Left ventricle myocardium inferior (tissue), 1 donor: ENCODE results near the gene THY1. TPM values are rescaled to one million over a fixed set of nuclear protein-coding genes. Genes with fewer than 3 reads are reported as not detected.
"Not testable (repeated sequence)": the region's sequence is repeated elsewhere in the genome, so short reads cannot be mapped to it uniquely, and the experiment has no call there.

Source experiments
- DNase-seq: peaks from one replicate; pipeline ENCODE4 v3.0.0-alpha.2; 2020
- H3K27ac ChIP-seq: fragments of 200-600 bp; replicated peaks from 2 replicates; pipeline ENCODE4 v1.8.0; 2021
- H3K27me3 ChIP-seq: fragments of 200-600 bp; 2 replicates; pipeline ENCODE4 v1.8.0; 2021; ENCODE audit warnings: low read depth
- H3K36me3 ChIP-seq: fragments of 200-600 bp; 2 replicates; pipeline ENCODE4 v1.8.0; 2021
- H3K4me1 ChIP-seq: fragments of 200-600 bp; 2 replicates; pipeline ENCODE4 v1.8.0; 2021
- H3K4me3 ChIP-seq: fragments of 200-600 bp; 2 replicates; pipeline ENCODE4 v1.8.0; 2021; ENCODE audit warnings: mild to moderate bottlenecking, moderate library complexity
- H3K9me3 ChIP-seq: fragments of 200-600 bp; replicated peaks from 2 replicates; pipeline ENCODE4 v1.8.0; 2021
- CTCF ChIP-seq: fragments of 200-600 bp; IDR thresholded peaks from 2 replicates; pipeline ENCODE4 v1.8.0; 2021; ENCODE audit warnings: antibody characterized with exemption, mild to moderate bottlenecking, borderline replicate concordance
- intact Hi-C: fragments of 100-400 bp; cut with micrococcal nuclease; formaldehyde crosslinking; loops from one replicate; pipeline ENCODE4 v1.11.0; 2022
- total RNA-seq: library from RNA; stranded (reverse); fragmentation: NEBNext Ultra II Directional; extraction: Animal tissue kit (Norgen Biotek cat#: 25700); gene quantifications from one replicate; pipeline ENCODE4 v1.2.1, GENCODE V29; 2021
- donor health status: DM: no; HTN: yes; CAD: no; lungs with severe emphysema.

Gene THY1
- total RNA-seq, 1 donor from 2014 or later, result 0.91 TPM

DNA sequence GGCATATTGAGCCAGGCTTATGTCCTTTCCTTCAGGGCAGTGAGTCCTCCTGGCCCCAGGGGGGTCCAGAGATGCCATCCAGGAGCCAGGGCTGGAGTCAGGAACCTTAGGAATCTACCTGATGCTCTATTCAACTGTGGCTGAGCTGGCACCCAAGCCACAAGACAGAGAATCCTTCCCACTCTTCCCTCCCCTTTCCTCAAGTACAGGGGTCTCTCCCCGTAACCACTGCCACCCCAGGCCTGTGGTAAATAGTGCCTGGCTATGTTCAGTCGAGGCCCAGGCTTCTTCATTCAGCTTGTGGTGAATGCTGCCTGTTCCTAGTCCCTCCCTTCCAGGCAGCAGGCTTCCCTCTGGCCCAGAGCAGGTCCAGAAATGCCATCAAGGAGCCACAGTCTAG is 45.5 kb upstream of the THY1 start:
- intact Hi-C loops, result no loop called here
- peaks cover 13% of the 10 kb centered on the region for H3K27me3 ChIP-seq
- no peak for DNase-seq
- no peak for TF ChIP-seq CTCF
- H3K9me3 ChIP-seq, result peaks cover 37% of the 10 kb centered on the region
- no peak overlapping the region for H3K4me3 ChIP-seq
- H3K27ac ChIP-seq, result no peak overlapping the region
- H3K36me3 ChIP-seq, result no peaks in the 10 kb centered on the region
- no peaks in the 10 kb centered on the region for H3K4me1 ChIP-seq

GRCh38 chr11:119461229-119461963 is 38.4 kb upstream of the THY1 start:
- intact Hi-C loops, result no loop called here
- no peak for DNase-seq
- Histone ChIP-seq H3K27me3 (no peaks in the 10 kb centered on the region), H3K36me3 (no peaks in the 10 kb centered on the region), H3K4me3 (no peak overlapping the region), H3K4me1 (no peaks in the 10 kb centered on the region), H3K9me3 (peaks cover 15% of the 10 kb centered on the region), H3K27ac (peak overlapping the region; percentile 18)
- TF ChIP-seq CTCF, result no peak

DNA sequence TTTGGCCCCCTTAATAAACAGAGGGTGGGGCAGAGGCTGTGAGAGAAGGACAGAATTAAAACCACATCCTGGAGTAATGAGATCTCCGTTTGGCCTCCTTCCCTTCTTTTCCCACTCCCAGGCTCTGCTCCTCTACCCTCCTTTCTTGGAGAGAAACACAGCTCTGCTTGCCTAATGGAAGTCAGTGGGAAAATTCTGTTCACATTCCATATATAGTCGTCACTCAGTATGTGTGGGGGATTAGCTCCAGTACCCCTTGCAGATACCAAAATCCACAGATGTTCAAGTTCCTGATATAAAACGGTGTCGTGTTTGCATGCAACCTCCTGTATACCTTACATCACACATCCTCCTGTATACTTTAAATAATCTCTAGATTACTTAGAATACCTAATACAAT is 37.6 kb upstream of the THY1 start:
- no peak for TF ChIP-seq CTCF
- no peaks in the 10 kb centered on the region for H3K4me1 ChIP-seq
- H3K9me3 ChIP-seq, result peaks cover 7% of the 10 kb centered on the region
- no peak for DNase-seq
- H3K27ac ChIP-seq, result no peak overlapping the region
- no peaks in the 10 kb centered on the region for H3K36me3 ChIP-seq
- H3K4me3 ChIP-seq, result no peak overlapping the region
- intact Hi-C loops, result no loop called here
- no peaks in the 10 kb centered on the region for H3K27me3 ChIP-seq

DNA sequence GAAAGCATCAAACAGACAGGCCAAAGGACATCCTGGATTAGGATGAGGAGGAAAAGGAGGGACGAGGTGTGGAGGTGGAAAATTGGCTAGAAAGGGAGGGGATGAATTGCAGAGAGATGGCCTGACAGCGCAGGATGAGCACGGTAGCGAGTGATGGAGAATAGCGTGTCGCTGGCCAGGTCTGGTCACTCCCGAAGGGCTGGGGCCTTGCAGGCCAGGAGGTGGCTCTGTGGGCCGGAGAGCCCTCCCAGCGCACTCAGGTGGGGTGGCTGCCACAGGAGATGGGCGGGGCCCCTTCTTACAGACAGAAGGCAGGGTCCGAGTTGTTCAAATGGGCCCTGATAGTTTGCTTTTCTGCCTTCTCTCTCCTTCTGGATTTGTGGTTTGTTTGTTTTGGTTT is 37.1 kb upstream of the THY1 start:
- no peak for DNase-seq
- Histone ChIP-seq H3K4me1 (no peaks in the 10 kb centered on the region), H3K4me3 (no peak overlapping the region), H3K27me3 (no peaks in the 10 kb centered on the region), H3K27ac (no peak overlapping the region), H3K36me3 (no peaks in the 10 kb centered on the region), H3K9me3 (peaks cover 7% of the 10 kb centered on the region)
- no peak for TF ChIP-seq CTCF
- intact Hi-C loops, result no loop called here

DNA sequence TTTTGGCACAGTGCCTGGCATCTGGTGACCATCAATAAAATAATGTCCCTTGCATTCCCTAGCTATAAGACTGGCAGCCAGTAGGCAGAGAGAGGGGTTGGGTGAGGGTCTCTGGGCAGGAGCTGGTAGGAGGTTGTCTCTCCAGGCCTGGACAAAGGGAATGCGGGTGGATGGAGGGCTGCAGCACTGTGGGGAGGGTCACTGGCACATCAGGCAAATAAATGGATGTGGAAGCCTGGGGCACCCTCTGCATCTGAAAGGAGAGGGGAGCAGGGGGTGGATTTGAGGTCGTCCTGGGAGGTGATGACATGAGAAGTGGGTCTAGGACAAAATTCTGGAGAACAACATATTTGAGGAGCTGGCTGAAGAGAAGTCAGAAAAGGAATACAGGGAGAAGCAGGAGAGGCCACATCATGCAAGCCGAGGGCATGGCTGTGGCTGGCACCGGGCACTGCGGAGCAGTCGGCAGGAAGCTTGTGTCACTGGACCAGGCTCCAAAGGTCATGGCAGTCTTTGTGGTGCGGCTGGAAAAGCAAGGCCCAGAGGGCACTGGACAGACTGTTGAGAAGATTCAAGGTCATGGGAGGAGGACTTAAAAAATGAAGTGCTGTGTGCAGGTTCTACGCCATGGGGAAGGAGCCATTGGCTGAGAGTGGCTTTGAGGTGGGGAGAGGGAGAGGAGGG is 36.5 kb upstream of the THY1 start:
- Histone ChIP-seq H3K36me3 (no peaks in the 10 kb centered on the region), H3K27me3 (peaks cover 4% of the 10 kb centered on the region), H3K9me3 (peaks cover 4% of the 10 kb centered on the region), H3K27ac (no peak overlapping the region), H3K4me3 (no peak overlapping the region), H3K4me1 (no peaks in the 10 kb centered on the region)
- TF ChIP-seq CTCF, result no peak
- intact Hi-C loops, result no loop called here
- no peak for DNase-seq

DNA sequence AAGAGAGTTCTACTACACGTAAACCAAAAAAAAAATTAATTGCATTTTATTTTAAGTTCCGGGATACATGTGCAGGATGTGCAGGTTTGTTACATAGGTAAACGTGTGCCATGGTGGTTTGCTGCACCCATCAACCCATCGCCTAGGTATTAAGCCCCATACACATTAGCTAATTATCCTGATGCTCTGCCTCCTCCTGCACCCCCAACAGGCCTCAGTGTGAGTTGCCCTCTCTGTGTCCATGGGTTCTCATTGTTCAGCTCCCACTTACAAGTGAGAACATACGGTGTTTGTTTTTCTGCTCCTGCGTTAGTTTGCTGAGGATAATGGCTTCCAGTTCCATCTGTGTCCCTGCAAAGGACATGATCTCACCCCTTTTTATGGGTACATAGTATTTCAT is 32.7 kb upstream of the THY1 start:
- H3K4me3 ChIP-seq, intact Hi-C loops, H3K27ac ChIP-seq, H3K4me1 ChIP-seq, H3K36me3 ChIP-seq, DNase-seq, H3K9me3 ChIP-seq: not testable (repeated sequence)
- H3K27me3 ChIP-seq, result peaks cover 23% of the 10 kb centered on the region

DNA sequence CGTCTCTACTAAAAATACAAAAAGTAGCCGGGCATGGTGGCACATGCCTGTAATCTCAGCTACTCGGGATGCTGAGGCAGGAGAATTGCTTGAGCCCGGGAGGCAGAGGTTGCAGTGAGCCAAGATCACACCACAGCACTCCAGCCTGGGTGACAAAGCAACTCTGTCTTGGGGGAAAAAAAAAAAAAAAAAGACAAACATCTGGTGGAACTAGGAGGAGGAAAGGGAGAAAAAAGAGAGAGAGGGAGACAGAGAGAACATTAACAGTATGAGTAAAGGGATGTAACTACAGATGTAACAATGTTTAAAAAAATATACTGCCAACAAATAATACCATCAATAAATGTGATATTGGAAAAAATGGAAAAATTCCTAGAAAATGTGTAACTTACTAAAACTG is 32.3 kb upstream of the THY1 start:
- H3K9me3 ChIP-seq, H3K36me3 ChIP-seq, intact Hi-C loops, H3K4me3 ChIP-seq, DNase-seq, H3K4me1 ChIP-seq, H3K27ac ChIP-seq: not testable (repeated sequence)
- H3K27me3 ChIP-seq, result peaks cover 23% of the 10 kb centered on the region
